Gastroesophageal sphincter (tissue), 3 donors: ENCODE results near the gene WNT5B.

Experiments
- POLR2A ChIP-seq, 2 donors: fragments of 450-650 bp; IDR thresholded peaks; one replicate each; pipeline ENCODE4 v1.6.1; 2017; ENCODE audit warnings: antibody characterized with exemption in 2 of 2, mild to moderate bottlenecking in 2 of 2, moderate library complexity in 1 of 2
- POLR2AphosphoS5 ChIP-seq: sonication (generic); formaldehyde crosslinking; IDR thresholded peaks from one replicate; pipeline ENCODE4 v1.6.1; 2017; ENCODE audit warnings: antibody characterized with exemption
- TF ChIP-seq, protein P1 (sequence below), 4 experiments: fragments of 200-600 bp in 2 of 4; fragments of 450-650 bp in 2 of 4; sonication (generic) in 1 of 4; IDR thresholded peaks; one replicate each; pipeline ENCODE4 v1.5.1; 2017 to 2019; ENCODE audit warnings: antibody characterized with exemption in 4 of 4, mild to moderate bottlenecking in 2 of 4, moderate library complexity in 2 of 4

DNA sequence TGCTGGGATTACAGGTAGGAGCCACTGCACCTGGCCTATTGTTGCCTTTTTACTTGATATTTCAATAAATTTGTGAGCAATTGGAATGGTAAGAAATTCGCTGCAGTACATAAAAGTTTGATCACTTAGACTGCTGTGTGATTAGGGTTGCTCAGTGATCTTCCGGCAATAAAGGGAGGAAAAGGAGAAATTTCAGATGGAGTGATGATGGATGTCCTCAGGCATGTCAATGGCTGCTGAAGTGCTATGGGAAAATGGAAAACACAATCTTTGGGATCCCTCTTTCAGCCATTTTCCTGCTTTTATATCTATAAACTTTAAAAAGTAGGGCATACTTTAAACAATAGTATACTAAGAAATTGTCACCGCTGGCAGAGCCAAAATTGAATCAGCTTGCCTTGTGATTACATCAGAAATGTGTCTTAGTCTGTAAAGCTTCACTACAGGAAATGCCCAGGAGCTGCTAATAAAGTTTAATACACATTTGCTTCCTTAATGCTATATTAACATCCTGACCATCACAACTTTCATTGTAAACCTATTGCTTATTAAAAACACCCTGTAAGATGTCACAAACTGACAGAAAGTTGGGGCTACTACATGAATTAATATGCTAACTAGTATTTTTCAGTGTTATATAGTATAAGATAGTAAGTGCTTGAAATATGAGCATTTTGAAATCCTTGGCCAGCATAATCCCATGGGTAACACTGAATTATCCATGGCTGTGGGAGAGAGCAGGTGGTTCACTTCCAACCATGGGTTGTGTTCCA is 20.9 kb upstream of the WNT5B start:
- TF ChIP-seq, protein P1, sequence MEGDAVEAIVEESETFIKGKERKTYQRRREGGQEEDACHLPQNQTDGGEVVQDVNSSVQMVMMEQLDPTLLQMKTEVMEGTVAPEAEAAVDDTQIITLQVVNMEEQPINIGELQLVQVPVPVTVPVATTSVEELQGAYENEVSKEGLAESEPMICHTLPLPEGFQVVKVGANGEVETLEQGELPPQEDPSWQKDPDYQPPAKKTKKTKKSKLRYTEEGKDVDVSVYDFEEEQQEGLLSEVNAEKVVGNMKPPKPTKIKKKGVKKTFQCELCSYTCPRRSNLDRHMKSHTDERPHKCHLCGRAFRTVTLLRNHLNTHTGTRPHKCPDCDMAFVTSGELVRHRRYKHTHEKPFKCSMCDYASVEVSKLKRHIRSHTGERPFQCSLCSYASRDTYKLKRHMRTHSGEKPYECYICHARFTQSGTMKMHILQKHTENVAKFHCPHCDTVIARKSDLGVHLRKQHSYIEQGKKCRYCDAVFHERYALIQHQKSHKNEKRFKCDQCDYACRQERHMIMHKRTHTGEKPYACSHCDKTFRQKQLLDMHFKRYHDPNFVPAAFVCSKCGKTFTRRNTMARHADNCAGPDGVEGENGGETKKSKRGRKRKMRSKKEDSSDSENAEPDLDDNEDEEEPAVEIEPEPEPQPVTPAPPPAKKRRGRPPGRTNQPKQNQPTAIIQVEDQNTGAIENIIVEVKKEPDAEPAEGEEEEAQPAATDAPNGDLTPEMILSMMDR (IDR thresholded peaks at IDR 0.05), result no peak
- TF ChIP-seq POLR2AphosphoS5, result no peak
- TF ChIP-seq POLR2A (IDR thresholded peaks at IDR 0.05), result no peak
